K562 (cell line): ENCODE results near the gene LIPH. TPM values are rescaled to one million over a fixed set of nuclear protein-coding genes. Genes with fewer than 3 reads are reported as not detected.

Source experiments
- ATF3 ChIP-seq, 2 experiments: fragments of 450-650 bp in 1 of 2; sonication (generic) in 1 of 2; formaldehyde crosslinking in 1 of 2; IDR thresholded peaks in 1 of 2; conservative IDR thresholded peaks in 1 of 2; 2 replicates each; pipeline versions ENCODE4 v1.6.1 to v1.8.1; 2016 to 2023; ENCODE audit warnings: mild to moderate bottlenecking in 2 of 2, moderate library complexity in 2 of 2, inconsistent platforms in 1 of 2, missing genetic modification reagents in 1 of 2
- CC2D1A ChIP-seq: fragments of 450-650 bp; IDR thresholded peaks from 2 replicates; pipeline ENCODE4 v1.6.1; 2017; ENCODE audit warnings: mild to moderate bottlenecking
- CEBPB ChIP-seq: fragments of 450-650 bp; IDR thresholded peaks from 2 replicates; pipeline ENCODE4 v1.6.1; 2016; ENCODE audit warnings: missing genetic modification characterization, missing compliant biosample characterization
- E2F4 ChIP-seq: sonication (generic); formaldehyde crosslinking; IDR thresholded peaks from 2 replicates; pipeline ENCODE4 v1.8.0; 2022; ENCODE audit warnings: mild to moderate bottlenecking, low read depth, missing genetic modification reagents
- HMBOX1 ChIP-seq: sonication (generic); IDR thresholded peaks from 2 replicates; pipeline ENCODE4 v1.6.1; 2016
- MCM3 ChIP-seq: fragments of 450-650 bp; IDR thresholded peaks from 2 replicates; pipeline ENCODE4 v1.6.1; 2016
- NFATC3 ChIP-seq: fragments of 450-650 bp; IDR thresholded peaks from 2 replicates; pipeline ENCODE4 v1.6.1; 2017; ENCODE audit warnings: mild to moderate bottlenecking
- SNAPC5 ChIP-seq: fragments of 250-450 bp; sonication (Bioruptor Pico); IDR thresholded peaks from 2 replicates; pipeline ENCODE4 v1.8.0; 2021; ENCODE audit warnings: moderate library complexity, mild to moderate bottlenecking, inconsistent platforms
- SRSF3 ChIP-seq: fragments of 200-400 bp; formaldehyde crosslinking; IDR thresholded peaks from 2 replicates; pipeline ENCODE4 v1.6.1; 2016; ENCODE audit warnings: mild to moderate bottlenecking, low read length, moderate library complexity; ENCODE audit not compliant: insufficient read depth
- ZFPM2 ChIP-seq: fragments of 250-450 bp; sonication (Bioruptor Pico); IDR thresholded peaks from 2 replicates; pipeline ENCODE4 v1.5.1; 2022; ENCODE audit warnings: mild to moderate bottlenecking
- ZKSCAN8 ChIP-seq: fragments of 200-800 bp; sonication (Bioruptor generic); IDR thresholded peaks from 2 replicates; pipeline ENCODE4 v1.6.1; 2016; ENCODE audit warnings: missing genetic modification characterization, missing compliant biosample characterization
- ZNF23 ChIP-seq: fragments of 250-450 bp; sonication (Bioruptor Pico); IDR thresholded peaks from 2 replicates; pipeline ENCODE4 v1.4.0; 2020; ENCODE audit warnings: mild to moderate bottlenecking
- ZNF232 ChIP-seq: sonication (generic); formaldehyde crosslinking; IDR thresholded peaks from 2 replicates; pipeline ENCODE4 v1.8.0; 2022; ENCODE audit warnings: mild to moderate bottlenecking, missing genetic modification reagents
- ZNF263 ChIP-seq: sonication (generic); formaldehyde crosslinking; IDR thresholded peaks from 2 replicates; pipeline ENCODE4 v1.8.0; 2022; ENCODE audit warnings: mild to moderate bottlenecking, missing genetic modification reagents, borderline replicate concordance
- ZNF311 ChIP-seq: fragments of 250-450 bp; sonication (Bioruptor Pico); IDR thresholded peaks from 2 replicates; pipeline ENCODE4 v1.4.0; 2020; ENCODE audit warnings: mild to moderate bottlenecking, moderate library complexity
- ZNF318 ChIP-seq, 2 experiments: fragments of 450-650 bp; IDR thresholded peaks; 2 replicates each; pipeline ENCODE4 v1.6.1; 2016; ENCODE audit warnings: mild to moderate bottlenecking in 2 of 2, borderline replicate concordance in 1 of 2, low read depth in 1 of 2, moderate library complexity in 1 of 2
- ZNF561 ChIP-seq: fragments of 450-650 bp; formaldehyde crosslinking; conservative IDR thresholded peaks from 2 replicates; pipeline ENCODE4 v1.4.0; 2020; ENCODE audit warnings: mild to moderate bottlenecking, moderate library complexity
- ZNF695 ChIP-seq: fragments of 450-650 bp; formaldehyde crosslinking; IDR thresholded peaks from 2 replicates; pipeline ENCODE4 v1.4.0; 2020; ENCODE audit warnings: mild to moderate bottlenecking, moderate library complexity
- polyA plus RNA-seq, 8 experiments: library from polyadenylated mRNA; depleted of rRNA in 4 of 8; stranded (reverse) in 5 of 8; unstranded in 3 of 8; fragments of >200 nt; fragmentation: Nextera tagmentation in 2 of 8; fragmentation: Illumina TruSeq in 1 of 8; extraction: Ambion mirVana in 2 of 8; extraction: Trizol in 1 of 8; gene quantifications; 2 replicates each; pipeline versions ENCODE4 v1.2.1 to v1.2.3, GENCODE V29; 2011 to 2014; ENCODE audit warnings: inconsistent platforms in 1 of 8, missing spikeins in 1 of 8
- total RNA-seq, 7 experiments: library from RNA; depleted of rRNA in 6 of 7; stranded (reverse); fragments of >200 nt in 6 of 7; fragmentation: Illumina TruSeq in 2 of 7; extraction: Trizol in 2 of 7; gene quantifications; 2 replicates each; pipeline versions ENCODE4 v1.2.1 to v1.2.3, GENCODE V29; 2011 to 2021; ENCODE audit warnings: low replicate concordance in 1 of 7

LIPH gene
- total and polyA plus RNA-seq, 9 of the 15 experiments (the other 6 are each of a cell fraction or from before 2014, with no cell fraction given): 0.73 to 1.8 (median 1.3) TPM

GRCh38 chr3:185552358-185552877, at the start of gene LIPH (continued):
- TF ChIP-seq ZNF695 (no peak), MCM3 (no peak), HMBOX1 (no peak), ATF3 (IDR thresholded peaks at IDR 0.05) (no peak), ATF3 (CRISPR knock-in tag; conservative IDR thresholded peaks at IDR 0.05) (no peak), ZNF263 (CRISPR knock-in tag) (no peak), ZKSCAN8 (CRISPR knock-in tag) (no peak), SNAPC5 (CRISPR knock-in tag) (no peak), ZNF311 (CRISPR knock-in tag) (no peak), ZFPM2 (CRISPR knock-in tag) (no peak), ZNF318 (IDR thresholded peaks at IDR 0.05; ENCODE audit: borderline replicate concordance in 1 of 2, low read depth in 1 of 2) (no peak), ZNF232 (CRISPR knock-in tag) (no peak), SRSF3 (no peak), E2F4 (no peak), NFATC3 (no peak), ZNF23 (CRISPR knock-in tag) (no peak), CC2D1A (no peak), CEBPB (tag) (0 out of 2 replicates have a peak, but pooled peaks have one; percentile 10), ZNF561 (CRISPR knock-in tag) (no peak)
